GM21515 (cell line): ENCODE results near the gene DEPP1.

ENCODE experiments used
- ATAC-seq: cut with Tn5 transposase; IDR thresholded peaks from one replicate; pipeline ENCODE4 v1.9.1; 2021; ENCODE audit not compliant: unreplicated experiment

The DEPP1 gene

GRCh38 chr10:44934416-44935200 is 44.0 kb downstream of the DEPP1 start:
- ATAC-seq: no peak

DNA sequence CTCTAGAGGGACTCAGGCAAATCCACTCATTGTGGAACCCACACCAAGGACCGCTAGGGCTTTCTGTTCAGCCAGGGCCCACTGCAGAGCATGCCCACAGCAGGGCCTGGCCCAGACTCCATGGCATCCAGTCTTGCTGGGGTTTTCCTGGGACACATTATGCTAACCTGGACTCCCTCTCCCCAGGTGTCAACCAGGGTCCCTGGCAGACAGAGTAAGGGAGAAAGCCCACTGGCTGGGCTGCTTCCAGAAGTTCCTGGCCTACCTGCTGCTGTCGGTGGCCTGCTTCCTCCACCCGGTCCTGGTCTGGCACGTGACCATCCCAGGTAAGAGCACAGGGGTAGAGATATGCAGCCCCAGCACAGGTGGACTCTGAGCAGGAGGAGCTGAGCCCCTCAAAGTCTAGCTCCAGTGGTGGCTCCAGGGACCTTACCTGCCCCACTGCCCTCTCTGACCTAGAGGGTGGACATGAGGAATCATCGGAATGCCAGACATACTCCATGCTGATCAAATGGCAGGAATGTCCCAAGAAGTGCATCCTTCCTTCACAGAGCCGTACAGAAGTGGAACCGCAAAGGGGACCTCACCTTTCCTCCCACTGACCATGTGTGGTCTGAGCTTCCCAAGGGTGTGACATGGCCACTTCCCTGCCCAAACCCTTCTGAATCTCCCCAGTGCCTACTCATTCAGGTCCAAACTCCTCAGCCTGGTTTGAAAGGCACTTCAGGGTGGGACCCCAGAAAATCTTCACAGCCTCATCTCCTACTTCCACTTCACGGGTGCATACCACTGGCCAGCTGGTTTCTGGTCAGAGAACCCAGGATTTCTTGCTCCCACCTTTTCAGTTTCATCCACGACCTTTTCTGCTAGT is 44.9 kb downstream of the DEPP1 start:
- no peak for ATAC-seq

GRCh38 chr10:44932517-44933450 is 45.8 kb downstream of the DEPP1 start:
- ATAC-seq: peak; percentile 94

GRCh38 chr10:44931621-44932516 is 46.7 kb downstream of the DEPP1 start:
- ATAC-seq: no peak

GRCh38 chr10:44930904-44931620 is 47.5 kb downstream of the DEPP1 start:
- no peak for ATAC-seq

DNA sequence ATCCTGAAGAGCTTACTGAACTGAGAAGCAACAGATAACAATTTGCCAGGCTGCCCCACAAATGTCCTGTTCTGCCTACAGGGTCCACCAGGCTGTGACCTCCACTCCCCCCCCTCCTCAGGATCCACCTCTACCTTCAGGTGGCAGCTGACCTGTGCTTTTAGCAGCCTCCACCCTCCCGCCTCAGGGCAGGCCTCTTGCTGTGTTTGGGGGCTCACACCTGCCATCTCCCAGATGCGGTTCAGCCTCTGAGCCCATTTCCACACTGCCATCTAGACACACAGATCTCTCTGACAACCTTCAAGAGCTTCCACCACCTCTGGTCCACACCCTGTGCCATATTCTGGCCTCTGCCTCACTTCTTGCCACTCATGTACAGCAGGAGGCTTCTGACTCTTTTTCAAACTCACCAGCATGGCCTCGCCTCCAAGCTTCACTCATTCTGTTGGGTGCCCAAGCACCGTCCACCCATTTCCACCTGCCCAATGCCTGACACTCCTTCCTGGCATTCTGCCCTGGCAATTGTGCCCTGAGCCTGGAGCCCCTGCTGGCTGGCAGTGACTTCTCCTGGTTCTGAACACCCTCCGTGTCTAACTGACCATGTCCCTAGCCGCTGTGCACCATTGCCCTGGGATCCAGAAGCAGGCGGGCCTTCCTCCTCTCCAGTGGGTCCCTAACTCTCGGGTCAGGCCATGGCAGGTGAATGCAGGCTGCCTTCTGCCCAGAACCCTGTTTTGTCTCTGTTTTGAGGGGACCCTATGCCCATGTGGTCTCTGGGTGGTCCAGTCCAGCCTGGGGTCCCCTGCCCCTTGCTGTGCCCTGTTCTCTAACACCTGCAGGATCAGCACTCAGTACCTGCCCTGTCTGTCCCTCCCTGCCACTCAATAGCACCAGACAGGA is 49.0 kb downstream of the DEPP1 start:
- no peak for ATAC-seq

DNA sequence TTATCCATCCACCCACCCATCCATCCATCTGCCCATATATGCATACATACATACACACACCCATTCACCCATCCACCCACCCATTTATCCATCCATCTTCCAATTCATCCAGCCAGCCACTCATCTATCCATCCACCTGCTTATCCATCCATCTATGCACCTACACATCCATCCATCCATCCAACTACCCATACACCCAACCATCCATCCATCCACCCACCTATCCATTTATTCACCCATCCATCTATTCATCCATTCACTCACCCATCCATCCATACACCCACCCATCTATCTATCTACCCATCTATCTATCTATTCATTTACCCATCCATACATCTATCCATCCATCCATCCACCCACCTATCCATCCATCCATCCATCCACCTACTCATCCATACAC is 50.1 kb downstream of the DEPP1 start:
- ATAC-seq: no peak

GRCh38 chr10:44927352-44927751 is 51.3 kb downstream of the DEPP1 start:
- ATAC-seq: no peak

DNA sequence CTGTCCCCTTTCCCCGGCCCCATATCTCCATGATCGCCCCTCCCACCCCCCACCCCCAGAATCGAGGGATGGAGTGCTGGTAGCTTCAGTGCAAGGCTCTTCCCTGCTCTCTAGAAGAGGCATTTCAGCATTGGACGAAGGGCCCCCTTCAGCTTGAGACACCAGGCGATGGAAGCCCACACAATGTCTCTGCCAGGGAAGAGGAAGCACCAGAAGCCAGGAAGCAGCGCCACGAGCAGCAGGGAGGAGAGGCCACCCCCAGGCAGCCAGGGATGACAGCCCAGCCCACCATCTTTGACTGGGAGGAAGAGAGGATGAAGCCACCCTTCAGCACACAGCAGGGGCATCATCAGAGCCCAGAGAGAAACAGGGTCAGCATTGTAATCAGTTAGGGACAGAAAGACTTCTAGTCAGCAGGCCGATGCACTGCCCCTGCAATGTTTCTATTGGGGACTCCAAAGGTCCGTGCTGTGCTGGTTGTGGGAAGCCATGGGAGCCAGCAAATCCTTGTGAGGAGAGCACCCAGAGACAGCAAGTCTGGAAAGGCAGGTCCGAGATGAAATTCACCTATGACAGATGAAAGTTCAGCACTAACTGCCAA is 51.8 kb downstream of the DEPP1 start:
- no peak for ATAC-seq
